Posterior vena cava (tissue), 2 donors: ENCODE measurements around the gene CD63. TPM values are rescaled to one million over a fixed set of nuclear protein-coding genes. Genes with fewer than 3 reads are reported as not detected.

Experiments
- DNase-seq: peaks from one replicate; pipeline ENCODE4 v3.0.0-alpha.2; 2020; ENCODE audit warnings: low spot score
- intact Hi-C, 2 donors: fragments of 100-400 bp; cut with DNase I; formaldehyde crosslinking; loops; one replicate each; pipeline versions ENCODE4 v1.14.1 to v1.14.2; 2022 to 2023
- total RNA-seq, 2 donors: library from RNA; stranded (reverse); fragmentation: NEBNext Ultra II Directional; extraction: Animal tissue kit (Norgen Biotek cat#: 25700); gene quantifications; one replicate each; pipeline ENCODE4 v1.2.1, GENCODE V29; 2021
- donor health status: DM: yes; HTN: yes; CAD: no.
- donor health status: DM: yes; HTN: yes; CAD: no.

Gene CD63
- total RNA-seq, 2 donors from 2014 or later, result 1,385 to 1,570 TPM

- intact Hi-C loops, result loop anchor here in 1 of 2 donors (5.0 kb wide), 1 partner anchor 46 kb away; the partner anchor contains the start of gene CD63
- peak; percentile 82 for DNase-seq
Observed at GRCh38 chr12:55681142-55682077, 47.4 kb downstream of the CD63 start.

DNA sequence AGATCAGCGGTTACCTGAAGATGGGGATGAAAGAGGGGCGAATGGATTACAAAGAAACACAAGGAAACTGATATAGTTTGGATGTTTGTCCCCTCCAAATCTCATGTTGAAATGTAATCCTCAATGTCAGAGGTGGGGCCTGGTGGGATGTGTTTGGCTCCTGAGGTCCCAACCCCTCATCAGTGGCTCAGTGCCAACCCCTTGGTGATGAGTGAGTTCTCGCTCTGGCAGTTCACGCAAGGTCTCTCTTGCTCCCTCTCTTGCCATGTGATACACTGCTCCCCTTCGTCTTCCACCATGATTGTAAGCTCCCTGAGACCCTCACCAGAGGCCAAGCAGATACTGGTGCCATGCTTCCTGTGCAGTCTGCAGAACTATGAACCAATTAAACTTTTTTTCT lies 49.1 kb downstream of the CD63 start:
- peak; percentile 22 for DNase-seq
- intact Hi-C loops, result loop anchor here in 1 of 2 donors (5.0 kb wide), 1 partner anchor 48 kb away; the partner anchor contains the start of gene CD63

DNA sequence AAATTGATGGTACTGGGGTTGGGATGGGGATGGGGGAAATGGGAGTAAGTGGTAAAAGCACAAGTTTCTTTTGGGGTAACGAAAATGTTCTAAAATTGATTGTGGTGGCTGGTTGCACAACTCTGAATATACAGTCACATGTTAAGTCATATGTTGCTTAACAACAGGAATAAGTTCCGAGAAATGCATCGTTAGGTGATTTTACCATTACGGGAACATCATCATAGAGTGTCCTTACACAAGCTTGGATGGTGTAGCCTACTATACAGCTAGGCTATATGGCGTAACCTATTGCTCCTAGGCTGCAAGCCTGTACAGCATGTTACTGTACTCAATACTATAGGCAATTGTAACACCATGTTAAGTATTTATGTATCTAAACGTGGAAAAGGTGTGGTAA lies 52.1 kb downstream of the CD63 start:
- peak; percentile 1 for DNase-seq
- intact Hi-C loops, result no loop called here

DNA sequence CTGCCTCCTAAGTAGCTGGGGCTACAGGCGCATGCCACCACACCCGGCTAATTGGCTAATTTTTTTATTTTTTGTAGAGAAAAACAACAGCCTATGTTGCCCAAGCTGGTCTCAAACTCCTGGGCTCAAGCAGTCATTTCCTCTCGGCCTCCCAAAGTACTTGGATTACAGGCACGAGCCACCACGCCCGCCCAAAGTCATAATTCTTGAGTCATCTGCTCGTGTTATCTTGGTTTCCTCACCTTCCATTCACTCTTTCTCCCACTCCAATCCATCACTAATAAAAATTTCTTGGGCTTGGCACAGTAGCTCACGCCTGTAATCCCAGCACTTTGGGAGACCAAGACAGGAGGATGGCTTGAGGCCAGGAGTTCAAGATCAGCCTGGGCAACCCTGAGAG lies 53.1 kb downstream of the CD63 start:
- intact Hi-C loops, result no loop called here
- DNase-seq, result peak; percentile 37

Other genes starting within 250 kb of the CD63 start
- gene OR6C68, start 236.6 kb downstream of the CD63 start, total RNA-seq, result not detected
- not detected for gene OR6C4, start 179.4 kb downstream of the CD63 start, total RNA-seq
- gene OR2AP1, start 156.5 kb downstream of the CD63 start, total RNA-seq, result not detected
- not detected for gene OR10P1, start 92.1 kb downstream of the CD63 start, total RNA-seq
- 100 to 1,000 TPM; 497 to 570 TPM for gene ITGA7, start 21.1 kb downstream of the CD63 start, total RNA-seq
- 100 to 1,000 TPM; 115 to 118 TPM for gene BLOC1S1, start 13.0 kb downstream of the CD63 start, total RNA-seq
- 10 to 100 TPM; 19.2 to 39.7 TPM for gene RDH5, start 8.6 kb downstream of the CD63 start, total RNA-seq
- 10 to 100 TPM in 1 of 2 donors, 1 to 10 TPM in 1; 8.4 to 11.0 TPM for gene GDF11, start 14.1 kb upstream of the CD63 start, total RNA-seq
- 10 to 100 TPM; 47.8 to 49.8 TPM for gene SARNP, start 88.7 kb upstream of the CD63 start, total RNA-seq
- 10 to 100 TPM; 27.3 to 31.1 TPM for gene ORMDL2, start 89.0 kb upstream of the CD63 start, total RNA-seq
- 10 to 100 TPM; 23.0 to 24.7 TPM for gene DNAJC14, start 100.6 kb upstream of the CD63 start, total RNA-seq
- gene MMP19, start 113.9 kb upstream of the CD63 start, total RNA-seq, result 10 to 100 TPM; 39.7 to 48.7 TPM
- 10 to 100 TPM; 18.6 to 19.6 TPM for gene PYM1, start 198.9 kb upstream of the CD63 start, total RNA-seq
- gene DGKA, start 202.2 kb upstream of the CD63 start, total RNA-seq, result 10 to 100 TPM; 35.4 to 38.0 TPM
- 10 to 100 TPM in 1 of 2 donors, 1 to 10 TPM in 1; 5.0 to 26.1 TPM for gene PMEL, start 237.0 kb upstream of the CD63 start, total RNA-seq
- 10 to 100 TPM; 17.7 to 22.8 TPM for gene CDK2, start 237.8 kb upstream of the CD63 start, total RNA-seq
- gene RAB5B, start 245.1 kb upstream of the CD63 start, total RNA-seq, result 100 to 1,000 TPM; 108 to 109 TPM